ENCODE data around the gene HAGHL. TPM values are rescaled to one million over a fixed set of nuclear protein-coding genes. Genes with fewer than 3 reads are reported as not detected.

HAGHL gene
- total RNA-seq, 1 donor from 2014 or later = 8.9 TPM

DNA sequence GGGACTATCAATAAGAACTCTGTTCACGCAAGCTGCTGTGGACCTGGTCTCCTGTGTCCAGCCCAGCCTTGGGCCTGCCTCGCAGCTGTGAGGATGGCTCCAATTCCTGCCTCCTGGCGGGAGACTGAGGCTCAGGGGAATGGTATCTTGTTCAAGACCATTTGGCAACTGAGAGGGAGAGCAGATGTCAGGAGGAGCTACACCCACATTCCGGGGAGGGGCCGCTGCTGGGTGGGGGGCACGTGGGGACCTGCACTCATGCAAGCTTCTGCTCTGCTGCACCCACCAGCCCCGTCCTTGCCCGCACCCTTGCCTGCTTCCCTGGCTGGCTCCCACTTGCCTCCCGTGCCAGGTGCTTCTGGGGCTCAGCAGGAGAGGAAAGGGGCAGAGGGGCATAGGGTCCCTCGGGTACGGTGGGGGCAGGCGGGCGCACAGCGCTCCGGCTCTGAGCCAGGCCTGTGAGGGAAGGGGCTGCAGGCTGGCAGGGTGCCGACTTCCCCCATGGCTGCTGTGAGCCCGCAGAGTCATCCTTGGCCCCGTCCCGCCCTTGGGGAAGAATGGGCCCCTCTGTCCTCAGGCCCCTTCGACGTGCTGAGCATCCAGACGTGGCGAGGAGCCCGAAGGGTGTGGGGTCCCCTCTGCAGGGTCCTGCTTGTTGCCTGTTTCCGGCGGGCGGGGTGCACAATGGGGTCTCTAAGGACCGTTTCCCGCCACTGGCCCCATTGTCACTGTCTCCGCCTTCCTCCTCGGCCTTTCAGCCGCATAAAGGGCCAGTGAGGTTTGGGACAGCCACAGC, 9.3 kb upstream of the HAGHL start:
- intact Hi-C loops (cut with DNase I) = loop anchor here (10.0 kb wide), 1 partner anchor 67 kb away; the partner anchor contains the start of genes CHTF18 and RPUSD1
- Histone ChIP-seq H3K9me3 (no peaks in the 10 kb centered on the region), H3K27me3 (no peaks in the 10 kb centered on the region), H3K27ac (no peak overlapping the region), H3K4me1 (peaks cover 29% of the 10 kb centered on the region), H3K36me3 (no peaks in the 10 kb centered on the region), H3K4me3 (no peak overlapping the region)
- TF ChIP-seq, protein P1, sequence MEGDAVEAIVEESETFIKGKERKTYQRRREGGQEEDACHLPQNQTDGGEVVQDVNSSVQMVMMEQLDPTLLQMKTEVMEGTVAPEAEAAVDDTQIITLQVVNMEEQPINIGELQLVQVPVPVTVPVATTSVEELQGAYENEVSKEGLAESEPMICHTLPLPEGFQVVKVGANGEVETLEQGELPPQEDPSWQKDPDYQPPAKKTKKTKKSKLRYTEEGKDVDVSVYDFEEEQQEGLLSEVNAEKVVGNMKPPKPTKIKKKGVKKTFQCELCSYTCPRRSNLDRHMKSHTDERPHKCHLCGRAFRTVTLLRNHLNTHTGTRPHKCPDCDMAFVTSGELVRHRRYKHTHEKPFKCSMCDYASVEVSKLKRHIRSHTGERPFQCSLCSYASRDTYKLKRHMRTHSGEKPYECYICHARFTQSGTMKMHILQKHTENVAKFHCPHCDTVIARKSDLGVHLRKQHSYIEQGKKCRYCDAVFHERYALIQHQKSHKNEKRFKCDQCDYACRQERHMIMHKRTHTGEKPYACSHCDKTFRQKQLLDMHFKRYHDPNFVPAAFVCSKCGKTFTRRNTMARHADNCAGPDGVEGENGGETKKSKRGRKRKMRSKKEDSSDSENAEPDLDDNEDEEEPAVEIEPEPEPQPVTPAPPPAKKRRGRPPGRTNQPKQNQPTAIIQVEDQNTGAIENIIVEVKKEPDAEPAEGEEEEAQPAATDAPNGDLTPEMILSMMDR (IDR thresholded peaks at IDR 0.05) = no peak
- DNase-seq (no peak), ATAC-seq (no peak)

DNA sequence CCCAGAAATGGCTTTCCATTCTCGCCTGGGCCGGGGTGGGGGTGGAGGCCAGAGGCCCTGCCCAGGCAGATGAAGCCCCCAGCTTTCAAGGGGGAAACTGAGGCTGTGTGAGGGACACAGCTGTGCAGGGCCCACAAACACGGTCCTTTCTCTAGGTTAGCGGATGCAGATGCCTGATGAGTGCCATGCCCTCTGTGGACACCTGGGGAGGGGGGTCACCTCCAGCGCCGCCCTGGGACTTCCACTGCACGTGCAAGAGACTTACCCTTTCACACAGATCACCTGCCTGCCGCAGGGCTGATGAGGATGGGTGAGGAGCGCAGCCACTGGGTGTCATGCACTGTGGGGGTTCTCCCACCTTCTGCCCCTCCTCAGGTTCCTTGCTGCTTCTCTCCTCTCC, 8.5 kb upstream of the HAGHL start:
- Histone ChIP-seq H3K4me1 (peaks cover 29% of the 10 kb centered on the region), H3K36me3 (no peaks in the 10 kb centered on the region), H3K27ac (no peak overlapping the region), H3K27me3 (no peaks in the 10 kb centered on the region), H3K9me3 (no peaks in the 10 kb centered on the region), H3K4me3 (no peak overlapping the region)
- TF ChIP-seq, protein P1 (IDR thresholded peaks at IDR 0.05) = no peak
- no peak for ATAC-seq
- intact Hi-C loops (cut with DNase I) = loop anchor here (10.0 kb wide), 1 partner anchor 66 kb away; the partner anchor contains the start of genes CHTF18 and RPUSD1
- DNase-seq = no peak

DNA sequence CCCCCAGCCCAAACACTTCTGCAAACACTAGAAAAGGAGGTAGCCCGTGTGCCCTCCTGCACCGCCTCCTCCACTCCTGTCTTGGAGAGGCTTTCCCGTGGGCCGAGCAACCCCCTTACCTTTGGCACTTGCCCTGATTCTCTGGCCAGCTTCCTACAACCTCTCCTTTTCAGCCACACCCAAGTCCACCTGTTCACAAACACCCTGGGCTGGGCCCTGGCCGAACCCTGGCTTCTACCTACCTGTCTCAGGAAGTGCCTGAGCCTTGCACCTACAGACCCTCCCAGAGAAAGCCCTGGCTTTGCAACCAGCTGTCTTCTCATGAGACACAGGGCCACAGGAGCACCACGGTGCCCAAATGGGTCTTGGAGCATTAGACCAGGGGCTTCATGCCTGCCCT, 8.0 kb upstream of the HAGHL start:
- H3K4me3 ChIP-seq = no peak overlapping the region
- peaks cover 29% of the 10 kb centered on the region for H3K4me1 ChIP-seq
- intact Hi-C loops (cut with DNase I) = loop anchor here (10.0 kb wide), 1 partner anchor 66 kb away; the partner anchor contains the start of genes CHTF18 and RPUSD1
- DNase-seq (no peak), ATAC-seq (no peak)
- TF ChIP-seq, protein P1 (IDR thresholded peaks at IDR 0.05) = no peak
- H3K27ac ChIP-seq = no peak overlapping the region
- H3K27me3 ChIP-seq = no peaks in the 10 kb centered on the region
- no peaks in the 10 kb centered on the region for H3K9me3 ChIP-seq
- no peaks in the 10 kb centered on the region for H3K36me3 ChIP-seq

DNA sequence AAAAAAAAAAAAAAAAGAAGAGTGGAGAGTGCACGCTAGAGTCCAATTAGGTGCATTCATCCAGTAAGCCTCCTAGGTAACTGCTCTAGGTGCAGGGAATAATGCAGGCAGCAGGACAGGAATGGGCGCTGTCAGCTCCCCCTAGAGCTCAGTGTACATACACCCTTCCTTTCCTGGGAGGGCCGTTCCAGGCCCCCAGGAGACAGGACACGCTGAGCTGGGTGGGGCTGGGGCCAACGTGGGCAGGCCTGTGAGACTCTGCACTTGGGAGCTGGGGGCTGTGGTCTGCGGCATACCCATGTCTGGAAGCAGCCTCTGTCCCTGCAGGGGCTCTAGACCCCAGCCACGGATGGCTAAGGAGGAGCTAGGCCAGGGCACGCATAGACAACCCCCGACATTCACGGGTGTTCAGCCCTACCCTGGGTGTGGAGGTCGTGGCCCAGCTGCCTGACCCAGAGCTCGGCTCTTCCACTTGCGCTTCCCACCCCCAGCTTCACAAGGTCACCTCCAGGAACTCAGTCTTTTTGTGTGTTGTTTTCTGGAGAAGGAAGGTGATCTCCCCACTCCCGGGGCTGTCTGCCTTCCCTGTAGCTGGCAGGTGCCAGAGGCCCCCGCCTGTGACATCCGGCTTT, 7.0 kb upstream of the HAGHL start:
- intact Hi-C loops (cut with DNase I) = loop anchor here (10.0 kb wide), 1 partner anchor 65 kb away; the partner anchor contains the start of genes CHTF18 and RPUSD1
- H3K36me3 ChIP-seq = no peaks in the 10 kb centered on the region
- H3K4me3 ChIP-seq = peak overlapping the region; percentile 85
- H3K27ac ChIP-seq = peak overlapping the region; percentile 84
- no peaks in the 10 kb centered on the region for H3K9me3 ChIP-seq
- H3K4me1 ChIP-seq = peaks cover 24% of the 10 kb centered on the region
- TF ChIP-seq, protein P1 (IDR thresholded peaks at IDR 0.05) = peak; percentile 8
- ATAC-seq (no peak), DNase-seq (no peak)
- no peaks in the 10 kb centered on the region for H3K27me3 ChIP-seq

DNA sequence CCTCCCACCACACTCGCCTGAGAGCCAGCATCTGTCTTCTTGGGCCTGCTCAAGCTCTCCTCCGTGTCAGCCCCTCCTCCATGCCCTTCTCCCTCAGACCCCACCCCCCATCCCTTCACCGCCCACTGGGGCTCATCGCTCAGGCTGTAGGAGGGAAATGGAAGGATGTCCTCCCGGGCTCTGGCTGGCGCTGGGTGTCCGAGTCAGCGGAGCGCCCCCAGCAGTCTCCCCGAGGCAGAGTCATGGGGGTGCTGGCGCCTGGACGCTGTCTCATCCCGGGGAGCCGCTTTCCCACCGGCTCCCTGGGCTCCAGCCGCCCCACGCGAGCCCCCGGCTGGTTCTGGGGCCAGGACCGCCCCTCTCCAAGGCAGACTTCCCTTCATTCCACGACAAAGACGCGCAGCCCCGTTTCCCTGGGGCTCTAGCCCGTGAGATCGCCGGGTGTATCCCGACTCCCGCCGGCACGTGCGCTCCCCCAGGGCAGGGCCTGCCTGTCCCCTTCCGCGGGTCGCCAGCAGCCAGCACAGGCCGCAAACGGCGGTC, 6.4 kb upstream of the HAGHL start:
- Histone ChIP-seq H3K4me3 (peak overlapping the region; percentile 85), H3K36me3 (no peaks in the 10 kb centered on the region), H3K27ac (peak overlapping the region; percentile 84), H3K4me1 (peaks cover 24% of the 10 kb centered on the region), H3K9me3 (no peaks in the 10 kb centered on the region), H3K27me3 (no peaks in the 10 kb centered on the region)
- no peak for DNase-seq
- TF ChIP-seq, protein P1 (IDR thresholded peaks at IDR 0.05) = peak; percentile 20
- intact Hi-C loops (cut with DNase I) = no loop called here
- ATAC-seq = peak; percentile 1

Data from upper lobe of right lung (tissue), 1 donor.